ENCODE results near the gene CST5. TPM values are rescaled to one million over a fixed set of nuclear protein-coding genes. Genes with fewer than 3 reads are reported as not detected.
"Not testable (repeated sequence)": the region's sequence is repeated elsewhere in the genome, so short reads cannot be mapped to it uniquely, and the experiment has no call there.

Gene CST5
- polyA plus RNA-seq, 3 donors, result not detected

- H3K27ac Mint-ChIP-seq, result peak overlapping the region in 1 of 7 donors; percentile 19
- peaks cover 0 to 4% (median 0%) of the 10 kb centered on the region in 7 donors for H3K9me3 Mint-ChIP-seq
- no peak for DNase-seq
- H3K4me3 Mint-ChIP-seq, result no peak overlapping the region
- H3K9ac ChIP-seq (ENCODE audit: insufficient read depth, low read length, poor library complexity, severe bottlenecking), result no peak overlapping the region
- no peaks in the 10 kb centered on the region for H4K20me1 ChIP-seq (ENCODE audit: insufficient read depth, low read length)
- no peak overlapping the region for H2AFZ ChIP-seq (ENCODE audit: insufficient read depth, low read depth, low read length, poor library complexity, severe bottlenecking)
- 3% methylated on average over 4 of the region's 9 CpGs for WGBS (ENCODE audit: insufficient coverage)
- H3K36me3 Mint-ChIP-seq, result no peaks in the 10 kb centered on the region
- no peak overlapping the region for H3K4me3 ChIP-seq (replicated peaks in 1 of 3; ENCODE audit: low read depth in 2 of 3, low read length in 3 of 3)
- peaks cover 5 to 24% (median 23%) of the 10 kb centered on the region in 3 donors for H3K27me3 Mint-ChIP-seq (ENCODE audit: low read depth in 3 of 3)
- TF ChIP-seq CTCF (IDR thresholded peaks at IDR 0.05), result no peak
- H3K27me3 ChIP-seq (ENCODE audit: control insufficient read depth in 2 of 2, insufficient read depth in 2 of 2, low read length in 2 of 2), result peaks cover 3 to 8% of the 10 kb centered on the region in 2 donors
- H3K36me3 ChIP-seq (replicated peaks in 1 of 2; ENCODE audit: control insufficient read depth in 1 of 2, insufficient read depth in 2 of 2, low read length in 2 of 2), result no peaks in the 10 kb centered on the region
- no peaks in the 10 kb centered on the region for H3K4me1 Mint-ChIP-seq
- H3K27ac ChIP-seq (ENCODE audit: low read depth in 1 of 2, low read length in 2 of 2), result no peak overlapping the region
- no peak overlapping the region for H3K4me2 ChIP-seq (replicated peaks; ENCODE audit: extremely low read depth, low read length, poor library complexity, severe bottlenecking)
- no peaks in the 10 kb centered on the region for H3K79me2 ChIP-seq (ENCODE audit: insufficient read depth, low read length)
- no peaks in the 10 kb centered on the region for H3K9me3 ChIP-seq (replicated peaks in 1 of 2; ENCODE audit: control insufficient read depth in 1 of 2, insufficient read depth in 1 of 2, low read length in 2 of 2)
- intact Hi-C loops (cut with micrococcal nuclease), result no loop called here
- H3K4me1 ChIP-seq (ENCODE audit: control insufficient read depth in 1 of 2, insufficient read depth in 2 of 2, low read length in 2 of 2), result no peaks in the 10 kb centered on the region
Observed at GRCh38 chr20:23867152-23867776, 12.3 kb downstream of the CST5 start.

GRCh38 chr20:23860771-23861170 is 18.8 kb downstream of the CST5 start:
- H3K79me2 ChIP-seq (ENCODE audit: insufficient read depth, low read length); H3K36me3 Mint-ChIP-seq; H3K9ac ChIP-seq (ENCODE audit: insufficient read depth, low read length, poor library complexity, severe bottlenecking); DNase-seq; H3K4me1 Mint-ChIP-seq; H3K27ac ChIP-seq (ENCODE audit: low read depth in 1 of 2, low read length in 2 of 2); H3K27ac Mint-ChIP-seq; H3K36me3 ChIP-seq (replicated peaks in 1 of 2; ENCODE audit: control insufficient read depth in 1 of 2, insufficient read depth in 2 of 2, low read length in 2 of 2); H3K4me3 ChIP-seq (replicated peaks in 1 of 3; ENCODE audit: low read depth in 2 of 3, low read length in 3 of 3); H4K20me1 ChIP-seq (ENCODE audit: insufficient read depth, low read length); H3K4me1 ChIP-seq (ENCODE audit: control insufficient read depth in 1 of 2, insufficient read depth in 2 of 2, low read length in 2 of 2); H3K9me3 ChIP-seq (replicated peaks in 1 of 2; ENCODE audit: control insufficient read depth in 1 of 2, insufficient read depth in 1 of 2, low read length in 2 of 2); H3K4me2 ChIP-seq (replicated peaks; ENCODE audit: extremely low read depth, low read length, poor library complexity, severe bottlenecking); H3K27me3 ChIP-seq (ENCODE audit: control insufficient read depth in 2 of 2, insufficient read depth in 2 of 2, low read length in 2 of 2); H3K9me3 Mint-ChIP-seq; intact Hi-C loops (cut with micrococcal nuclease); H3K4me3 Mint-ChIP-seq; H2AFZ ChIP-seq (ENCODE audit: insufficient read depth, low read depth, low read length, poor library complexity, severe bottlenecking): not testable (repeated sequence)
- WGBS (ENCODE audit: insufficient coverage), result no CpG with 5 or more reads among the region's 10 CpGs
- peaks cover 0 to 11% (median 5%) of the 10 kb centered on the region in 3 donors for H3K27me3 Mint-ChIP-seq (ENCODE audit: low read depth in 3 of 3)
